Ecto neural progenitor cell (in vitro differentiated cells): Measurements from ENCODE around the gene RBFOX1.

ENCODE experiments used
- DNase-seq: peaks from one replicate; pipeline ENCODE4 v3.0.0-alpha.2; 2018; ENCODE audit warnings: low spot score

Gene RBFOX1

DNA sequence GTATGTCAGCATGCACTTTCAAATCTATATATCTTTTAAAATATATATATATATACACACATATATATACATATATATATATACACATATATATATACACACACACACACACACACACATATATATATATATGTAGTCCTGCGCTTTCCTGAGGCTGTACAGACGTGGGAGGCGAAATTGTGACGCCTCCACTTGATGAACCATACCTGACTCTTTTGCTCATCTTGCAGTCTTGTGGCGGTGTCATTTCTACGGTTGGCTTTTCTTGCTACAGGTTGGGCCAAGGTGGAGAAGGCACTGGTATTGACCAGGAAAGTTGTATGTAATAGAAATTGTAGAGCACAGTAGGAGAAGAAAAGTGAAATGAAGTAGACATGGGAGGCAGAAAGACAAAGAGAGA, 88.2 kb downstream of the RBFOX1 start:
- DNase-seq = no peak

DNA sequence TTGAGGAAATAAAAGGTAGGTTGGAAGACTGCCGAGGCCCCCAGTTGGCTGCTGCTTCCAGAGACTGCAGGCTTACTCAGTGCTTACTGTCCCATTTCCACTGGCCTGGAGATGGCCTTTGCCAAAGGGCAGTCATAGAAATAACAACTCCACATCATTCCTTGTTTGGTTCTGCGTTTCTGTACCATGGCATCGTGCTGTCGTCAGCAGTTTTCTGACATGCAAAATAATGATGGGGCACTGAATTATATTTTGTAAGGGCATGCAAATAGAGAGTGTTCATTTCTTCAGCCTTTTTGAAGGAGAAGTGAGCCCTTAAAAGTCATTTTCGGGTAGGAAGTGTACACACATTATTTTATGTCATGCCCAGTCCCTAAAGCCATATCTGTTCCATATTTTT, 88.9 kb downstream of the RBFOX1 start:
- no peak for DNase-seq

DNA sequence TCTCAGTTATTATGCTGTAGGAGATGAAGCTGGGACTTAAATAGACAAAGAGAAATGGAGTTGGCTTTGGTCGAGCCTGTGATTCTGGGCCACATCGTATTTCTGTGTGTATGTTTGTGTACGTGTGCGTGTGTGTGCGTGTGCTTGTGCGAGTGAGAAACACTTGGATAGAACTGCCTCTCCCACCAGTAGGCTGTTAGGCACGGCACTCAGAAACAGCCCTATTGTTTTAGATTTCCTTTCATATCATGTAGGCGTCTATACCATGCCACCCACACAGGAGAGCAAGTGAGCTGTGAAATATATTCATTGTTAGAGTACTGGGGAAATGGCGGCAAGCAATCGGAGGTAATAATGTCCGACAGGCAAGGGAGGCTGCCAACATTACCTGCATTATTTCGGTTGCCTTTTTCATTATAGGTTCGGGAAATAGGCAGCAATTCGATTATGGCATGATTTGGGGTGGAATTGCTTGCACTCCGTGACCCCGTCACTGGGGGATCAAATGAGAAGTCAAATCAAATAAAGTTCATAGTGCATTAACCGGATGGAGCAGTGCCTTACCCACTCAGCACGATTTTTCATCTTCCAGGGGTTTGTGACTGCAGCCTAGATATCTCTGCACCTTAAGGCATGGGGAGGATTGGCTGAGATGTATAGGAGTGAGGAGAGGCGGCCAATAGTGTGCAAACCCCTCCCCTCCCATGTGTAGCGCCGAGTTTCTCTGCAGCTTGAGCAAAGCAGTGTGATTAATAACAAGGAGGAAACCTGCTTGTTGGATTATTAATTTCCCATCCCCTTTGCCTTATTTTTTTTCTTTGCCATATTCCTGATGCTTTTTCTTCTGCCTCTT, 89.6 kb downstream of the RBFOX1 start:
- no peak for DNase-seq

DNA sequence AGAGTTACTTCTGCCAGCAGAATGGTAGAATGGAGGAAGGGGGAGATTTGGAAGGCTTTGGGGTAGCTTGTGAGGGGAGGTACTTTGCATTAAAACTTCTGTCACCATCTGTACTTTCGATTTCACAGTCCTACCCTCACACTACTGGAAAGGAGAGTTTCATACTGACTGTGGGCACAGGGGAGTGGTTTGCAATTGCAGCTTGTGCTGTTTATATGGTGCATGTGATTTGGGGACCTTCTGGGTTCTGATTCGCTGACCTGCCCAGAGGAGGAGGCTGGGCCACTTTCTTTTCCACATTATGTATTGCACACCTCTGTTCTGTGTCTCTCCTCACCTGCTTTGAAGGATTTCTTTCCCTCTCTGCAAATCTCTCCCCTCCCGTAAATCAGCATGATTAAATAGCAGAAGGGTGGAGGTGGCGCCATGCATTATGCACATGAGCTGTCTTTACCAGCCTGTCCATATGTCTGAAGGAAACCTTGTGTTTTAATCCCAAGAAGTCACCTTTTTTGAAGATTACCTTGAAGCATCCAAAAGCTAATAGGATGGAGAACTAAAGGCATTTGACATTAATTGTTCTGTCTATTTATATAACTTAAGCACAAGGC, 90.9 kb downstream of the RBFOX1 start:
- DNase-seq = no peak

DNA sequence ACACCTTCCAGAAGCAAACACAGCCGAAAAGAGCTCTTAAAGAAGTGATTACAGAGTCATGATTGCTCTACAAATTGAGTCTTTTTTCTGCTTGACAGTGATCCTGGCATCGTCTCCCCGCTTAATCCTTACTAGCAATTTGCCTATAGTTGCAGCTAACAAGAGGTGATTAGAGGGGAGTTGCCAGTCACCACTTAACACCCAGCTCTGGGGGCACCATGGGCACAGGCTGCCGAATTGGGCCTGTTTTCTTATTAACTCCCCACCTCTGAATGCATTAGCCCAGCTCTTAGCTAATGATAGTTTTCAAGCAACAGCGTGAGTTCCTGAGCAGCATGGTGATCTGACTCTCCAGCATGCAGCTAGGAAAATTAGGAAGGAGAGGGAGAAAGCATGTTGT, 93.5 kb downstream of the RBFOX1 start:
- DNase-seq = no peak

DNA sequence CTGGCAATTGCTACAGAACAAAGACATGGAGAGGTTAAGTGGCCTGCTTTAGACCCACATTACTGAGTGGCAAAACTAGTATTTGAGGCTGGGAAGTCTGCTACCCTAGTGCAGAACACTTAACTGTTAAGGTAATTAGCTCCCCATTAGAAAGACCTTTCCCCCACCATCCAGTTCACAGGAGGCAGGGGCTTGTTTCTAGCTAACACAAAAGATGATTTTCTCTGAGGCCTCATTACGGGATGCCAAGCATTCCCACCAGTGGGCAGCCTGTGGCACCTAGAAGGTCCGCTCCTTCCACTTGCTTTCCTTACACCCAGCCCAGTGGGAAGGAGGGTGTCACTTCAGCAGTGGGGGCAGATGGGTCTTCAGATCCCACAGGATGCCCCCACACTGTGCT, 99.1 kb downstream of the RBFOX1 start:
- no peak for DNase-seq

DNA sequence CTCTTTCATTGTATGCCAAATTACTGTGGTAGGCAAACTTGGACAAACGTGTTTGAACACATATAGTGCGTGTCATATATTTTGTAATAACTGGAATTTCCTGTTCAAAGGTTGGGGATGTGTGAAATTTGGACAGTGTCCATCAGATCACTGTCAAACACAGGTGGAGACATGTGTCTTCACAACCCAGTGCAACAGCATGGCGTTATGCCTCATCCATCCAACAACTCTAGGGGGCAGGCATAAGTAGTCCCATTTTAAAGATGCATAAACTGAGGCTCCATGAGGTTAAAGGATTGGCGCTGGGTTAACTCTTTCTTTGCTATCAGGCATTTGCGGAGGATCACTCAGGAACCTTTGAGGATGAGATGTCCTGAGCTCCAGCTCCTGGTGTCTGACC, 103.7 kb downstream of the RBFOX1 start:
- DNase-seq = no peak

DNA sequence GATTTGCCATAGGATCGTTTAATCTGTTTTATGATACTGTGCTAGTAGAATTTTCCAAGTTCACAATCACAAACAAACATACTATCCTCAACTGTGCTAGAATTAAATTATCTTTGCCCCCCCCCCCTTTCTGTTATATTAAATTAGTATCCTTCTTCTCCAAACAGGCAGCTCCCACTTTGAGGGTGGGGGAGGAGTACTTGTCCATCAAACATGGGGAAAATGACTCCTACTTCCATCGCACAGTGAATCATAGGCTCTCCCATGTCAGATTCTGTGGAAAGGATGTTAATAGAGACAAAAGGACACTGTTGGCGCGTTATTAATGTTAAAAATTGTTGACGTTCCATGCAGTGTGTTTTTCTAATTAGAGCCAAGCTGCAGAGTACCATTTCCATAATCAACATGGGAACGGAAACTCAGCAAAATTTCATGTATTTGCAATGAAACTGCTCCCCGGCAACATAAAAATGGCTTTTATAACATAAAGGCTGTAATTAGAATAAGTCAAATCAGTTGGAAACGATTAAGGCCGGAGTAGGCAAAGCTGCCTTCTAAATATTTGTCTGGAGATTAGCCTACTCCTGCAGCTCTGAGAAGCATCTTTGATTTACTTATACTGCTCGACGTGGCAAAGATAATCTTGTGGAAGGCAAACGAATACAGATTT, 104.6 kb downstream of the RBFOX1 start:
- no peak for DNase-seq

DNA sequence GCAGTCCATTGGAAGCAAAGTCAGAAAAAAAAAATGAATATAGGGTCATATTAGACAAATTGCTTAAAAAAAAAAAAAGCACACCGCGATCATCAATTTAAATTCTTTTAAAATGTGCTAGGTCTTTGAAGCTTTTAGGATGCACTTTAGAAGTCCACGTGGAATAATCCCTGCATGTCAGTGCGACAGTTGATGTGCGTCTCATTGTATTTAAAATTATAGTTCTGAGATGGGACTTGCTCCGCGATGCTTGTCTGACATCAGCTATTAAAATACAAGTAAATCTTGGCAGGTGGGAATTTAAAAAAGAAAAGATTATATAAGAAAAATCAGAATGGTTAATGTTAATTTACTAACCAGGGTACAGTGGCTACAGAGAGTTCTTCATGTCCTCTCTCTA, 105.2 kb downstream of the RBFOX1 start:
- DNase-seq = no peak

DNA sequence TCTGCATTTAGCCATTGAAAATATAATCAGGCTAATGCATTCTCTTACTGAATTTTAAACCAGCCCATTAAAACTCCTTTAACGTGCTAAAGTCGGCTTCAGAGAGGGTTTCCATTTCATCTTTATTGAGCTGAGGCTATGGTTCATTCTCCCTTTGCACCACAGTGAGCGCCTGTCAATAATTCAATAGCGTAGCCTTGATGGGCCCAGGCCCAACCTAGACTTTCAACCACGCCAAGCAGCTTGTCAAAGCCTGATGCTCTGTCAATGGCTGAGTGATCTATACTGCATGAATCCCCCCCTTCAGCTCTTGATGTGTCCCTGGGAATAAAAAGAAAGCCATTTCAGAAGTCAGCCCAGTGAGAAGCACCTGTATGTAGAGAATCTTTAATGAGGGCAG, 106.0 kb downstream of the RBFOX1 start:
- DNase-seq = no peak

DNA sequence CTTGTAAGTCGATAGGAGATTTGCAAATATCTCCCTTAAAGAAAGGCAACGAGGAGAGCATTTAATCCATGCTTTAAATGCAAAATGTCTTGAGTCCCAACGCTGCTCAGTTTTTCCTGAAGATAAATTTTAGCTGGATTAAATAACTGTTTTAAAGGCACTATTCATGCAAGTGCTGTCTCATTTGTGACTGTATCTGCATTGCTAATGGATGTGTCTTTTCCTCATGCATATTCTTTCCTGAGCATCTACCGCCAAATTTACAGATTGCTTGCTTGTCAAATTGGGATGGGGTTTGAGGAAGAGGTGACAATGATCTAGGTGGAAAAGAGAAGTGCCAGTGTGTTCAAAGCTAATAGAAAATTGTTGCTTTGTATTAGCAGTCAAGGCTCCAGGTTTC, 106.9 kb downstream of the RBFOX1 start:
- DNase-seq = no peak

DNA sequence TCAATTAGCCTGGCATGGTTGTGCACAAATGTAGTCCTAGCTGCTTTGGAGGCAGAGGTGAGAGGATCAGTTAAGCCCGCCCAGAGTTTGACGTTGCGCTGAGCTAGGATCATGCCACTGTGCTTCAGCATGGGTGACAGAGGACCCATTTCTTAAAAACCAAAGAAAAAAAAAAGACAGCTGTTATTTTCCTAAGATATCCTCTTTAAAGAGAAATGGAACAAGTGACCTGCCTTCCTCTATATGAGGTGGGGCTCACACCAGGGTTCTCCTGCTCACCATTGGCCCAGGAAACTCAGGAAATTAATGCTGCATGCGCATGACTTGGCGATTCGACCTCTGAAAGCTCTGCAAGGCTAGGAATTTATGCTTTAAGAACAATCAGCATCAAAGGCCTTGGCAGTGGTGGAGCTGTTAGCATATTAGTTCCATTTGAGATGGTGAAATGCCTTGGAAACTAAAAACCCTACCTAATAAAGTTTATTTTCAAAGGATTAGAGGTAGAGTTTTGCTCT, 108.3 kb downstream of the RBFOX1 start:
- DNase-seq = no peak

DNA sequence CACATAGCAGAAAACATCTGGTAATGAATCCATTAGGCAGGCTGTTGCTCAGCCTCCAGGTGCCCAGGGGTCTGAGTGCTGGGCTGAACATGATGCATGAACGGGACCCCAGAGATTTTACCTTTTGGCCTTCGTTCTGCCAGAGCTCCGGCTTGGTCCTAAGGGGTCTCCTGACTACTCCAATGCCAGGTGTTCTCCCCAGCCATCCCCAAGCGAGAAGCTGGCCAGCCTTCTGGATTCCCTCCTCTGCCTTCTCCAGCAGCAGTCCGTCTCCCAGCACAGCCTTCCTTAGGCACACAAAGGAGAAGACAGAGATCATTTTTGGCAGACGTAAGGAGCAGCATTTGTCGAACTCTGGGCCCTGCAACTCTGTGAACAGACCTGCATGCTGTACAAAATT, 109.4 kb downstream of the RBFOX1 start:
- no peak for DNase-seq

DNA sequence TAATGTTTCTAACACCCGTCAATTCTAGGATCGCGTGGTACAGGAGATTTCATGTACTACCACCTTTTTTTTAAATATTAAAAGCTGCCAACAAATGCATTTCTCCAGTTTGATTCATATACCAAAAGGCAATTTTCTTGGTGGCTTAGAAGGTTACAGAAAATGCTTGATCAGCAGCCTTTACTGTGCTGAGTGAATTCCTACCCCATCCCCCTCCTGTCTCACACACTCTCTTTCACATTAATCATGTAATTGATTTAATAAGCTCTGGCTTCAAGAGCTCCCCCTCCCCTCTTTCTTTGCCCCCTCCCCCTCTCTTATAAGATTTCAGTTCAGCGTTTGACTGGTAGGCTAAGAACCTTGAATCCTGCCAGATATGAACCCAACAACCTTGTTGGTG, 110.5 kb downstream of the RBFOX1 start:
- DNase-seq = no peak

DNA sequence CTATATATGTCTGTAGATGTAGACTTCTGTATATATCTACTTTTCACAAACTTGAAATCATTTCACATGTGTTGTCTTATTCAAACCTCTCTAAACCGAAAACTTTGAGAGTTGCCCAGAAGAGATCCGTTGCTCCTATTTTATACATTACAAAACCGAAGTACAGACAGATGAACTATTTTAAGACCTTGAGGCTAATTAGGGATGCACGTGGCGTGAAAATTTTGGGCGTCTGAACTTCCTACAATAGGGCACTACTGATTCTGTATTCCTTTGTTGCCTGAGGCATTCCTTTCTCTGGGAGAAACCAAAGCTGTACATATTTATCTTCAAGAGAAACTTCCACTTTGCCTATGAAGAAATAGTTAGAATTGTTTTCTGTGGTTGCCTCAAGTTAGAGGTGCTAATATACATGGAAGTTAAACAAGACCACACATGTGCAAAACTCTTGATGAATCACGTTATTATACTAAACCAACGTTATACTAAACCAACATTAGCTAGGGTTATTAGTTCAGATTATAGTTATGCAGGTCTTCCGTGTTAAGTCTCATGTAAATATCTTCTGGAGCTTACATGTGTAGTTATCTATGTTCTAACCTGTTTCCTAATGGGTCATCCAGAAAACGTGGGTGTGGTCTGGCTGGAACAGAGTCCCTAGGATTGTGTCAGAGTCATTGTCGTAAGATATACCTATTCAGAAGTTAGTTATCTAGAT, 111.2 kb downstream of the RBFOX1 start:
- DNase-seq = no peak

DNA sequence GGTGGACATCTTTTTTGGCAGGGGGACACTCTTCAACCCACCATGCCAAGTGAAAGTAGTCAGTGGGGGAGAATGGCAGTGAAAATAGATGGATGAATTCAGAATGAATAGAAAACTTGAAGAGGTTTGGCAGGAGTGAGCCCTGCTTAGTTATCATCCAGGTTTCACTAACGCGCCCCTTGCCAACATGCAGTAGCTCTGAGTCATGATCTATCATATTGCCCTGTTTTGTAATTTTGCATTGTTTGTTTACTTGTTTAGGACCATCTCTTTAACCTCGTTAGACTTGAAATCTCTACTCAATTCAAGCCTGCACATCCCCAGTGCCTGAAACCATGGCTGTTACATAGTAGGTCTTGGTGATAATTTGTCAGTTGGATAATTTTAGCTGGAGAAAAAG, 116.7 kb downstream of the RBFOX1 start:
- no peak for DNase-seq

DNA sequence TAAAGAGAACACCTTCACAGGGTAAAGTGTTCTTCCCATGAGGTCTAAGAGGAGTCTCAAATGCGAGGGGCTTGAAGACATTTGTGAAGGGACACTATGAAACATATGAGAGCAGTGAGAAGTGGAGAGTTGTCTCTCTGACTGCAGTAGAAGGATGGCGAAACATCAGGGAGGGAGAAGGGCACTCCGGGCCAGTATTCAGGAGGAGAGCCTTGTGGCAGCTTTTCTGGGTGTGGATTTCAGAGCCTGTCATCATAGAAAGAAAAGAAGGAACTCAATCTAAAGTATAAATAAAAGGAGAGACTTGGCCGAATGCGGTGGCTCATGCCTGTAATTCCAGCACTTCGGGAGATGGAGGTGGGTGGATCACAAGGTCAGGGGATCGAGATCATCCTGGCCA, 117.2 kb downstream of the RBFOX1 start:
- DNase-seq = no peak

DNA sequence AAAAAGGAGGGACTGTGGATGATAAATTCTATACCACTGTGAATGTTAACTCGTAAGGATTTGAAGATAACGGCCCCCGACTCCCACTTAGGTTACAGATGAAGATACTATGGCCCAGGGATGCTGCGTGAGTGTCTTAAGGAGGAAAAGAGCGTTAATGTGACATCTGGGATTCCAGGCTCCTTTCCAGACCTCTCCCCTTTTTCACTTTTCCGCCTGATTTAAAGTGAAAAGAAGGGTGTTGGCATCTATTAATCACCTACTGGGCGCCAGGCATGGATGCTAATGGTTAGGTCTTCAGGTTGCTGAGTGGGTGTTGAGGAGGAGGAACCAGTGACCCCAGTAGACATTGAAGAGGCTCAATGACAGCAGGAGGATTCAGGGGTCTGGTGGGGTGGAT, 117.8 kb downstream of the RBFOX1 start:
- no peak for DNase-seq

DNA sequence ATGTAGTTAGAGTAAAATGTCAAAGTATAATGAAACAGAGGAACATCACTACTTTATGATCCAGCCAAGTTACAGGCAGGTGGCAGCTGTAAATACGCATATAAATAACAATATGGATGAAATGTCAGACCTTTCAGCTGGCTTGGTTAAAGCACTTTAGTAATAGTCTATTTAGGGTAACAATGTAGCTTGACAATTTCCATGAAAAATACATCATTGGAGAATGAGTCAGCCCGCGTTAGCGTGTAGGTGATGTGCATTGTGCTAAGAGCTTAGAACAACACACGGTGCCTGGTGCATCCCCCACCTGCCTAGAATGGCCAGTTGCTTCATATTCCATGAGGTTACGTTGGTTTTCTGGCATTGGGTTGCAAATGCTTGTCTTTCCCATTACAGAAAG, 119.4 kb downstream of the RBFOX1 start:
- no peak for DNase-seq

DNA sequence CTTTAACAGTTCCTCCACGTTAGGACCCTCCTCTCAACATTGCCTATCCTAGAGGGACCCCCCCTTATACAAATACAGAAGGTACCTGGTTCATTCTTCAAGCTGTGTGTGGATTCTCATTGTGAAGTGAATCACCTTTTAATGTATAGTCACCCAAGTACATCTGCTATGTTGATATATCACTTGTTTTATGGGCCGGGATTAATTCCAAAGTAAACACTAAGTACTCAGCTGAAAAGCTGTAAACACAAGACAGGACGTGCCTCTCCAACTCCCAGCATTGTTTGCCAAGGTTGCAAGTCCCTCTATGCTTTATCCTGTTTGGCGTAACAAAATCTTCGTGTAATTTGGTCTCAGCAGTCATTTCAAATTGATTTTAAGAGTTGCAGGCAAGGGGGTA, 123.6 kb downstream of the RBFOX1 start:
- DNase-seq = no peak

DNA sequence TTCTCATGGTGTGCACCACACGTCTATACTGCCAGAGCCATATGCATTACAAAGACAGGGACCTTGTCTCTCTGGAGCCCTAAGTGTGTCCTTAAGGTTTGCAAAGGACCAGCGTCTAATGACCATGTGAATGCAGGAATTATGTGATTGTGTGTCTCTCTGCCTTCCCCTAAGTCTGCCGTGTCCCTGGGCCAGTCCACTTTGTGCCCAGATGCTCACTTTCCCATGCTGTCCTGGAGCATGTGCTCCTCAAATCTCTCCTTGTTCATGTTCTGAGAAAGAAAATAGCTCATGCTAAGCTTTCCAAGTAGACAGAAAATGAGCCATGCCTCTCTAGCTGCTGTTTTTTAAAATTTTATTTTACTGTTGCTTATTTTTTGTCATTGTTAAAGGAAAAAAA, 125.5 kb downstream of the RBFOX1 start:
- DNase-seq = no peak

DNA sequence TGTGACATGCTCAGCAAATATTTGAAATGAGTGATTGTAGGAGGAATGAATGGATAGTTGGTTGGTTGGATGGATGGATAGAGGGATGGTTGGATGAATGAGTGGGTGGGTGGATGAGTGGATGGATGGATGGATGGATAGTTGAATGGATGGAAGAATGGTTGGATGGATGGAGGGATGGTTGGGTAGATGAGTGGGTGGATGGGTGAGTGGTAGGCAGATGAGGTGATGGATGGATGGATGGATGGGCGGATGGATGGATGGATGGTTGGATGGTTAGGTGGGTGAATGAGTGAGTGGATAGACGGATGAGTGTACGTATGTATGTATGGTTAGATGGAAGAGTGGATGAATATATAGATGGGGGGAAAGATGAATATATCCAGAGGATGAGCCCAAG, 137.7 kb downstream of the RBFOX1 start:
- DNase-seq = no peak

DNA sequence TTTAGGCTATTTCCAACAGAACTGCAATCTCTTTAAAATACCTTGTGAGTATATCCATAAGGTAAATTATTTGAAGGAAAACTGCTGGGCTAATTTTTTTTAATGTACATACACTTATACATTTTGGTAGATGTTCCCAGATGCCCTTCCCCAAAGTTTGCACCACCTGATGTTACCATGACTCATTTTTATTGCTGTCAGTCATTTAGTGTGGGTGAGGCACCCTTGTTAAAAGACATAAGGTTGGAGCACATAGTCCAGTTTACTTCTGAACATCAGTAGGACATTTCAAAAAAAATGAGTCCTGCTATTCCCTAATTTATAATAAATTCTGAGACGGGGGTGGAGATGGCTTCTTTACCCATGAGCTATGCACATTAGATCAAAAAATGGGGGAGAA, 138.6 kb downstream of the RBFOX1 start:
- no peak for DNase-seq
